ENCODE results near the gene C12orf50. TPM values are rescaled to one million over a fixed set of nuclear protein-coding genes. Genes with fewer than 3 reads are reported as not detected.

Gene C12orf50
- not detected in 2 replicates for total RNA-seq

GRCh38 chr12:88029093-88029665, at the start of gene C12orf50:
Gene C12orf50 (minus strand): TSS chr12:88029401. CDS start chr12:88026962, 2,439 bp downstream.

Small RNAs within 50 kb of the gene (small RNA-seq; reads per million reads assigned to genes)
- not detected for gene RNA5SP364

Other genes starting within 250 kb of the C12orf50 start
- 19.4 and 22.8 TPM in 2 replicates for gene CEP290, start 112.7 kb upstream of the C12orf50 start, total RNA-seq
- 38.9 and 53.8 TPM in 2 replicates for gene TMTC3, start 112.9 kb upstream of the C12orf50 start, total RNA-seq